Breast epithelium (tissue), 4 donors: ENCODE measurements around the gene PDGFD. TPM values are rescaled to one million over a fixed set of nuclear protein-coding genes. Genes with fewer than 3 reads are reported as not detected.

Experiments used
- DNase-seq, 2 donors: peaks; one replicate each; pipeline ENCODE4 v3.0.0-alpha.2; 2019; ENCODE audit warnings: low spot score in 2 of 2
- H3K27ac ChIP-seq, 2 donors: fragments of 200-600 bp; sonication (generic) in 1 of 2; one replicate each; pipeline ENCODE4 v1.5.1; 2016 to 2019; ENCODE audit warnings: mild to moderate bottlenecking in 1 of 2
- H3K27me3 ChIP-seq, 2 donors: fragments of 200-600 bp; sonication (generic) in 1 of 2; one replicate each; pipeline versions ENCODE4 v1.5.1 to v1.6.0; 2017 to 2019; ENCODE audit warnings: control low read depth in 1 of 2, mild to moderate bottlenecking in 1 of 2
- H3K36me3 ChIP-seq: fragments of 200-600 bp; one replicate; pipeline ENCODE4 v1.5.1; 2019
- H3K4me1 ChIP-seq, 2 donors: fragments of 200-600 bp; sonication (generic); one replicate each; pipeline ENCODE4 v1.5.1; 2016 to 2019; ENCODE audit warnings: control low read depth in 1 of 2
- H3K4me3 ChIP-seq, 3 donors: fragments of 200-600 bp; sonication (generic); 1 replicate in 2 of 3; 2 replicates in 1 of 3; pipeline ENCODE4 v1.5.1; 2016 to 2019; ENCODE audit warnings: mild to moderate bottlenecking in 3 of 3, moderate library complexity in 2 of 3
- H3K9me3 ChIP-seq, 2 donors: fragments of 200-600 bp; sonication (generic) in 1 of 2; one replicate each; pipeline ENCODE4 v1.5.1; 2016 to 2019; ENCODE audit warnings: control low read depth in 1 of 2
- CTCF ChIP-seq, 3 donors: fragments of 450-650 bp; IDR thresholded peaks; one replicate each; pipeline ENCODE4 v1.5.1; 2016 to 2017; ENCODE audit warnings: antibody characterized with exemption in 3 of 3, mild to moderate bottlenecking in 3 of 3, moderate library complexity in 3 of 3
- POLR2A ChIP-seq: fragments of 450-650 bp; IDR thresholded peaks from one replicate; pipeline ENCODE4 v1.6.1; 2016; ENCODE audit warnings: antibody characterized with exemption, mild to moderate bottlenecking, moderate library complexity
- POLR2AphosphoS5 ChIP-seq, 3 donors: sonication (generic); formaldehyde crosslinking; IDR thresholded peaks; one replicate each; pipeline ENCODE4 v1.6.1; 2017; ENCODE audit warnings: antibody characterized with exemption in 3 of 3
- intact Hi-C: fragments of 100-400 bp; cut with DNase I; formaldehyde crosslinking; loops from one replicate; pipeline ENCODE4 v1.15.1; 2023; ENCODE audit warnings: low total_unique reads
- total RNA-seq, 3 donors: library from RNA; depleted of rRNA; stranded (reverse); fragments of >200 nt; gene quantifications; one replicate each; pipeline ENCODE4 v1.1.0, GENCODE V29; 2016

PDGFD gene
- total RNA-seq, 3 donors from 2014 or later, result 21.8 to 76.0 (median 53.1) TPM

- no peak for TF ChIP-seq POLR2A
- no peak for TF ChIP-seq CTCF (IDR thresholded peaks at IDR 0.05)
- TF ChIP-seq POLR2AphosphoS5 (IDR thresholded peaks at IDR 0.05), result no peak
- H3K27ac ChIP-seq, result no peak overlapping the region
- peaks cover 4 to 7% of the 10 kb centered on the region in 2 donors for H3K9me3 ChIP-seq
- no peaks in the 10 kb centered on the region for H3K4me1 ChIP-seq
- intact Hi-C loops, result no loop called here
- H3K4me3 ChIP-seq, result no peak overlapping the region
- H3K27me3 ChIP-seq, result no peaks in the 10 kb centered on the region
- DNase-seq, result no peak
- H3K36me3 ChIP-seq, result no peaks in the 10 kb centered on the region
Measured at GRCh38 chr11:103888541-103888951, 275.4 kb downstream of the PDGFD start.

GRCh38 chr11:103887001-103887658 lies 276.8 kb downstream of the PDGFD start:
- no peak overlapping the region for H3K4me3 ChIP-seq
- DNase-seq, result no peak
- peaks cover 4 to 7% of the 10 kb centered on the region in 2 donors for H3K9me3 ChIP-seq
- intact Hi-C loops, result no loop called here
- no peak overlapping the region for H3K27ac ChIP-seq
- H3K27me3 ChIP-seq, result no peaks in the 10 kb centered on the region
- H3K4me1 ChIP-seq, result no peaks in the 10 kb centered on the region
- no peaks in the 10 kb centered on the region for H3K36me3 ChIP-seq
- no peak for TF ChIP-seq POLR2AphosphoS5 (IDR thresholded peaks at IDR 0.05)
- TF ChIP-seq POLR2A, result no peak
- no peak for TF ChIP-seq CTCF (IDR thresholded peaks at IDR 0.05)

- Histone ChIP-seq H3K27ac (no peak overlapping the region), H3K4me3 (no peak overlapping the region), H3K9me3 (no peaks in the 10 kb centered on the region), H3K4me1 (no peaks in the 10 kb centered on the region), H3K27me3 (no peaks in the 10 kb centered on the region), H3K36me3 (no peaks in the 10 kb centered on the region)
- no peak for DNase-seq
- intact Hi-C loops, result no loop called here
- no peak for TF ChIP-seq CTCF (IDR thresholded peaks at IDR 0.05)
- TF ChIP-seq POLR2A, result no peak
- TF ChIP-seq POLR2AphosphoS5 (IDR thresholded peaks at IDR 0.05), result no peak
Measured at GRCh38 chr11:103883856-103884255, 280.1 kb downstream of the PDGFD start.

- H3K9me3 ChIP-seq, result no peaks in the 10 kb centered on the region
- H3K27me3 ChIP-seq, result no peaks in the 10 kb centered on the region
- H3K4me3 ChIP-seq, result no peak overlapping the region
- no peak for DNase-seq
- H3K36me3 ChIP-seq, result no peaks in the 10 kb centered on the region
- TF ChIP-seq POLR2AphosphoS5 (IDR thresholded peaks at IDR 0.05), result no peak
- TF ChIP-seq POLR2A, result no peak
- no peak for TF ChIP-seq CTCF (IDR thresholded peaks at IDR 0.05)
- intact Hi-C loops, result no loop called here
- H3K27ac ChIP-seq, result no peak overlapping the region
- H3K4me1 ChIP-seq, result no peaks in the 10 kb centered on the region
Measured at GRCh38 chr11:103883291-103883690, 280.7 kb downstream of the PDGFD start.

GRCh38 chr11:103881584-103881983 lies 282.4 kb downstream of the PDGFD start:
- Histone ChIP-seq H3K9me3 (no peaks in the 10 kb centered on the region), H3K36me3 (no peaks in the 10 kb centered on the region), H3K27me3 (no peaks in the 10 kb centered on the region), H3K27ac (peak overlapping the region in 1 of 2 donors; percentile 23), H3K4me3 (no peak overlapping the region), H3K4me1 (no peaks in the 10 kb centered on the region)
- intact Hi-C loops, result no loop called here
- TF ChIP-seq POLR2A (no peak), CTCF (IDR thresholded peaks at IDR 0.05) (no peak), POLR2AphosphoS5 (IDR thresholded peaks at IDR 0.05) (no peak)
- no peak for DNase-seq
